DOHH2 (cell line): ENCODE measurements around the gene CCNG2.

ENCODE experiments used
- EZH2phosphoT487 ChIP-seq: fragments of 200-600 bp; sonication (generic); IDR thresholded peaks from 2 replicates; pipeline ENCODE4 v1.6.1; 2017; ENCODE audit warnings: borderline replicate concordance, mild to moderate bottlenecking, antibody characterized with exemption, low read length, moderate library complexity, mixed read lengths
- TF ChIP-seq, protein P1 (sequence below): fragments of 200-600 bp; sonication (generic); IDR thresholded peaks from one replicate; pipeline ENCODE4 v1.5.1; 2014; ENCODE audit warnings: antibody characterized with exemption, mild to moderate bottlenecking, low read depth, low read length; ENCODE audit not compliant: poor library complexity, severe bottlenecking

DNA sequence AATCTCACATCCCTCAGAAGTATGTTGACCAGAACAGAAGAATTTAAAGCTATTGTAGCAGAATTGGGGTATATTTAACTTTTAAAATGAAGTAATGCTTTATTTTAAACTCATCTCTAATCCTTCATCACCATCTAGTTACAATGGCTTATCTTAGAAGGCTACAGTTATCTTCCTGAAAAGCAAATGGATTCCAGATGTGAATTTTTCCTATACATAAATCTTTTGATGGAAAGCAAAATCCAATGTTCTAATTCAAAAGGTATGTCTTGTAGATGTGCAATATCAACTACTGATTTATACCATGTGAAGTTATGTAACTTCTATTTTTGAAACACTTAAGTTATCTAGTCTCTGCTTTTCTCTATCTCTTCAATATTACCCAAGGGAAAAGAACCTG is 47.6 kb downstream of the CCNG2 start:
- TF ChIP-seq, protein P1, sequence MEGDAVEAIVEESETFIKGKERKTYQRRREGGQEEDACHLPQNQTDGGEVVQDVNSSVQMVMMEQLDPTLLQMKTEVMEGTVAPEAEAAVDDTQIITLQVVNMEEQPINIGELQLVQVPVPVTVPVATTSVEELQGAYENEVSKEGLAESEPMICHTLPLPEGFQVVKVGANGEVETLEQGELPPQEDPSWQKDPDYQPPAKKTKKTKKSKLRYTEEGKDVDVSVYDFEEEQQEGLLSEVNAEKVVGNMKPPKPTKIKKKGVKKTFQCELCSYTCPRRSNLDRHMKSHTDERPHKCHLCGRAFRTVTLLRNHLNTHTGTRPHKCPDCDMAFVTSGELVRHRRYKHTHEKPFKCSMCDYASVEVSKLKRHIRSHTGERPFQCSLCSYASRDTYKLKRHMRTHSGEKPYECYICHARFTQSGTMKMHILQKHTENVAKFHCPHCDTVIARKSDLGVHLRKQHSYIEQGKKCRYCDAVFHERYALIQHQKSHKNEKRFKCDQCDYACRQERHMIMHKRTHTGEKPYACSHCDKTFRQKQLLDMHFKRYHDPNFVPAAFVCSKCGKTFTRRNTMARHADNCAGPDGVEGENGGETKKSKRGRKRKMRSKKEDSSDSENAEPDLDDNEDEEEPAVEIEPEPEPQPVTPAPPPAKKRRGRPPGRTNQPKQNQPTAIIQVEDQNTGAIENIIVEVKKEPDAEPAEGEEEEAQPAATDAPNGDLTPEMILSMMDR: no peak
- no peak for TF ChIP-seq EZH2phosphoT487
